Neural cell (in vitro differentiated cells): Measurements from ENCODE around the gene EN2. TPM values are rescaled to one million over a fixed set of nuclear protein-coding genes. Genes with fewer than 3 reads are reported as not detected.
A peak's percentile ranks its signal among the peaks of the same experiment; 100 is the strongest.

ENCODE experiments used
- H2AFZ ChIP-seq: fragments of 200-600, 300-800 bp; sonication (generic), shearing (Covaris generic); 2 replicates; pipeline ENCODE4 v1.6.0; 2014; ENCODE audit warnings: low read depth, mild to moderate bottlenecking, antibody characterized with exemption, low read length, moderate library complexity
- H3F3A ChIP-seq: fragments of 200-600 bp; shearing (Covaris generic); 2 replicates; pipeline ENCODE4 v1.6.1; 2016; ENCODE audit warnings: mild to moderate bottlenecking, moderate library complexity, mixed read lengths, antibody characterized with exemption, low read length; ENCODE audit not compliant: insufficient read depth, poor library complexity, severe bottlenecking
- H3K27ac ChIP-seq: fragments of 200-600, 300-800 bp; sonication (generic), shearing (Covaris generic); 2 replicates; pipeline ENCODE4 v1.5.1; 2014; ENCODE audit warnings: mild to moderate bottlenecking, low read length, moderate library complexity
- H3K27me3 ChIP-seq: fragments of 300-800, 200-600 bp; sonication (generic), shearing (Covaris generic); 2 replicates; pipeline ENCODE4 v1.6.0; 2014; ENCODE audit warnings: mild to moderate bottlenecking, low read depth, low read length, moderate library complexity; ENCODE audit not compliant: insufficient read depth
- H3K36me3 ChIP-seq: fragments of 300-800, 200-600 bp; sonication (generic), shearing (Covaris generic); 2 replicates; pipeline ENCODE4 v1.5.1; 2014; ENCODE audit warnings: mild to moderate bottlenecking, antibody characterized with exemption, low read length, moderate library complexity; ENCODE audit not compliant: insufficient read depth
- H3K4me2 ChIP-seq: fragments of 300-800, 200-600 bp; sonication (generic), shearing (Covaris generic); 2 replicates; pipeline ENCODE4 v1.6.0; 2014; ENCODE audit warnings: mild to moderate bottlenecking, low read length
- H3K4me3 ChIP-seq: fragments of 300-800, 200-600 bp; sonication (generic), shearing (Covaris generic); 2 replicates; pipeline ENCODE4 v1.5.1; 2014; ENCODE audit warnings: mild to moderate bottlenecking, low read length, moderate library complexity
- H3K79me2 ChIP-seq: fragments of 200-600 bp; shearing (Covaris generic); replicated peaks from 2 replicates; pipeline ENCODE4 v1.6.0; 2014; ENCODE audit warnings: mild to moderate bottlenecking, low read length, moderate library complexity; ENCODE audit not compliant: insufficient read depth
- H3K9ac ChIP-seq: fragments of 300-800, 200-600 bp; sonication (generic), shearing (Covaris generic); 2 replicates; pipeline ENCODE4 v1.6.1; 2016; ENCODE audit warnings: mild to moderate bottlenecking, low read length, mixed read lengths
- H3K9me2 ChIP-seq: fragments of 200-600 bp; shearing (Covaris generic); 2 replicates; pipeline ENCODE4 v1.6.1; 2016; ENCODE audit warnings: mild to moderate bottlenecking, low read length, mixed read lengths; ENCODE audit not compliant: insufficient read depth
- H3K9me3 ChIP-seq: fragments of 200-600, 300-800 bp; sonication (generic), shearing (Covaris generic); 2 replicates; pipeline ENCODE4 v1.6.1; 2016; ENCODE audit warnings: mild to moderate bottlenecking, mixed run types, low read length, moderate library complexity, mixed read lengths
- H4K20me1 ChIP-seq: fragments of 200-600 bp; shearing (Covaris generic); 2 replicates; pipeline ENCODE4 v1.6.1; 2016; ENCODE audit warnings: mild to moderate bottlenecking, mixed run types; ENCODE audit not compliant: insufficient read depth
- EP300 ChIP-seq: fragments of 450-650 bp; conservative IDR thresholded peaks from 2 replicates; pipeline ENCODE4 v1.6.1; 2014; ENCODE audit warnings: antibody characterized with exemption, mild to moderate bottlenecking, moderate library complexity; ENCODE audit not compliant: poor library complexity, severe bottlenecking
- EZH2 ChIP-seq: fragments of 200-600, 300-800 bp; shearing (Covaris generic), sonication (generic); IDR thresholded peaks from 2 replicates; pipeline ENCODE4 v1.6.1; 2014; ENCODE audit warnings: antibody characterized with exemption, low read length, borderline replicate concordance, mild to moderate bottlenecking; ENCODE audit not compliant: insufficient read depth, poor library complexity, severe bottlenecking
- MXI1 ChIP-seq: fragments of 450-650 bp; conservative IDR thresholded peaks from 2 replicates; pipeline ENCODE4 v1.6.1; 2014; ENCODE audit warnings: antibody characterized with exemption, mild to moderate bottlenecking; ENCODE audit not compliant: poor library complexity, severe bottlenecking
- POLR2AphosphoS5 ChIP-seq: IDR thresholded peaks from 2 replicates; pipeline ENCODE4 v1.6.1; 2012
- RAD21 ChIP-seq: fragments of 450-650 bp; conservative IDR thresholded peaks from 2 replicates; pipeline ENCODE4 v1.6.1; 2014; ENCODE audit warnings: antibody characterized with exemption, mild to moderate bottlenecking, moderate library complexity
- REST ChIP-seq: IDR thresholded peaks from 2 replicates; pipeline ENCODE4 v1.6.1; 2012; ENCODE audit warnings: borderline replicate concordance
- SMC3 ChIP-seq: fragments of 450-650 bp; conservative IDR thresholded peaks from 2 replicates; pipeline ENCODE4 v1.6.1; 2014; ENCODE audit warnings: antibody characterized with exemption, mild to moderate bottlenecking, moderate library complexity; ENCODE audit not compliant: poor library complexity
- TAF1 ChIP-seq: IDR thresholded peaks from 2 replicates; pipeline ENCODE4 v1.6.1; 2012; ENCODE audit warnings: low read depth
- polyA plus RNA-seq: library from polyadenylated mRNA; depleted of rRNA; stranded (reverse); fragments of >200 nt; gene quantifications from 2 replicates; pipeline ENCODE4 v1.2.3, GENCODE V29; 2014
- TF ChIP-seq, protein P1 (sequence below): fragments of 450-650 bp; IDR thresholded peaks from 2 replicates; pipeline ENCODE4 v1.5.1; 2014; ENCODE audit warnings: antibody characterized with exemption, mild to moderate bottlenecking, moderate library complexity; ENCODE audit not compliant: poor library complexity, severe bottlenecking

The EN2 gene
- polyA plus RNA-seq, 1 donor from 2014 or later: not detected

GRCh38 chr7:155455776-155456737, 1.9 kb upstream of the EN2 start:
- Histone ChIP-seq H3K4me2 (no peak overlapping the region), H3K9me3 (no peaks in the 10 kb centered on the region), H3K9me2 (no peaks in the 10 kb centered on the region), H3K36me3 (no peaks in the 10 kb centered on the region), H3K79me2 (no peaks in the 10 kb centered on the region), H3K9ac (no peak overlapping the region), H3K4me3 (no peak overlapping the region), H3F3A (no peaks in the 10 kb centered on the region), H2AFZ (no peak overlapping the region), H3K27me3 (peaks cover 94% of the 10 kb centered on the region), H3K27ac (no peak overlapping the region), H4K20me1 (no peaks in the 10 kb centered on the region)
- peak; percentile 21 for TF ChIP-seq EZH2
- TF ChIP-seq TAF1: no peak

- Histone ChIP-seq H2AFZ (no peak overlapping the region), H3K79me2 (no peaks in the 10 kb centered on the region), H3K4me3 (peak overlapping the region; percentile 51), H3F3A (no peaks in the 10 kb centered on the region), H3K36me3 (no peaks in the 10 kb centered on the region), H3K9me3 (no peaks in the 10 kb centered on the region), H3K9ac (no peak overlapping the region), H3K9me2 (no peaks in the 10 kb centered on the region), H3K4me2 (no peak overlapping the region), H4K20me1 (no peaks in the 10 kb centered on the region), H3K27me3 (peaks cover 94% of the 10 kb centered on the region), H3K27ac (no peak overlapping the region)
- no peak for TF ChIP-seq EP300
- peak; percentile 90 for TF ChIP-seq EZH2
- no peak for TF ChIP-seq MXI1
- peak; percentile 51 for TF ChIP-seq POLR2AphosphoS5
Measured at GRCh38 chr7:155456738-155457543, 988 bp upstream of the EN2 start.

DNA sequence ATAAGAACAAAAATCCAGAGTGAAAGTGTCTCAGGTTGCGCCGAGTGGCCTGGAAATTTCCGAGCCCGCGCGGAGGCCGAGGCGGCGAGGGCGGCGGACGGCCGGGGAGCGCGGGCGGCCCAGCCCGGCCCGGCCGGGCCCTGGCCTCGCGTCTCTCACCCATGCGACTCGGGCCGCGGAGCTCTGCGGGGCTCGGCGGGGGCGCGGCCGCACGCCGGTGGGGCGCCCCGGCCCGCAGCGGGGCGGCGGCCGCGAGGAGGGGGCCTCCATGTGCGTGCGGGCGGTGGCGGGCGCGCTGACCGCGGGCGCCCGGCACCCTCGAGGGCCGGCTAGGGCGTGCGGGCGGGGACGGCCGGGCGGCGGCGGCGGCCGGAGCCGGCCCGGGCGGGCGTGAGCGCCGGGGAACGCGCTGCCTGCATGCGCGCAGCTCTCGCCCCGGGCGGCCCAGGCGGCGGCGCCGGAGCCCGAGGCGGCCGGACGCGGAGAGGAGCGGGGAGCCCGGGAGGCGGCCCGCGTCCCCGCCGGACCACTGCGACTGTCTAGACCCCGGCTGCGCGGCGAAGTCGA, 302 bp upstream of the EN2 start:
- H3K9me3 ChIP-seq: no peaks in the 10 kb centered on the region
- TF ChIP-seq, protein P1, sequence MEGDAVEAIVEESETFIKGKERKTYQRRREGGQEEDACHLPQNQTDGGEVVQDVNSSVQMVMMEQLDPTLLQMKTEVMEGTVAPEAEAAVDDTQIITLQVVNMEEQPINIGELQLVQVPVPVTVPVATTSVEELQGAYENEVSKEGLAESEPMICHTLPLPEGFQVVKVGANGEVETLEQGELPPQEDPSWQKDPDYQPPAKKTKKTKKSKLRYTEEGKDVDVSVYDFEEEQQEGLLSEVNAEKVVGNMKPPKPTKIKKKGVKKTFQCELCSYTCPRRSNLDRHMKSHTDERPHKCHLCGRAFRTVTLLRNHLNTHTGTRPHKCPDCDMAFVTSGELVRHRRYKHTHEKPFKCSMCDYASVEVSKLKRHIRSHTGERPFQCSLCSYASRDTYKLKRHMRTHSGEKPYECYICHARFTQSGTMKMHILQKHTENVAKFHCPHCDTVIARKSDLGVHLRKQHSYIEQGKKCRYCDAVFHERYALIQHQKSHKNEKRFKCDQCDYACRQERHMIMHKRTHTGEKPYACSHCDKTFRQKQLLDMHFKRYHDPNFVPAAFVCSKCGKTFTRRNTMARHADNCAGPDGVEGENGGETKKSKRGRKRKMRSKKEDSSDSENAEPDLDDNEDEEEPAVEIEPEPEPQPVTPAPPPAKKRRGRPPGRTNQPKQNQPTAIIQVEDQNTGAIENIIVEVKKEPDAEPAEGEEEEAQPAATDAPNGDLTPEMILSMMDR: no peak
- TF ChIP-seq MXI1 (no peak), TAF1 (no peak), REST (no peak), RAD21 (no peak), EP300 (no peak), POLR2AphosphoS5 (no peak), SMC3 (no peak), EZH2 (no peak)
- no peak overlapping the region for H2AFZ ChIP-seq
- H3F3A ChIP-seq: no peaks in the 10 kb centered on the region
- H3K4me3 ChIP-seq: peak overlapping the region; percentile 51
- H3K27me3 ChIP-seq: peaks cover 94% of the 10 kb centered on the region
- H3K9ac ChIP-seq: no peak overlapping the region
- H3K36me3 ChIP-seq: no peaks in the 10 kb centered on the region
- no peak overlapping the region for H3K4me2 ChIP-seq
- H3K79me2 ChIP-seq: no peaks in the 10 kb centered on the region
- H3K27ac ChIP-seq: no peak overlapping the region
- H3K9me2 ChIP-seq: no peaks in the 10 kb centered on the region
- H4K20me1 ChIP-seq: no peaks in the 10 kb centered on the region
